IPS-18a (cell line): ENCODE measurements around the gene PRMT2.
A peak's percentile ranks its signal among the peaks of the same experiment; 100 is the strongest.

Experiments used
- H3K27ac ChIP-seq: one replicate; pipeline ENCODE4 v1.5.1; 2013; ENCODE audit warnings: low read length
- H3K27me3 ChIP-seq: one replicate; pipeline ENCODE4 v1.6.1; 2013; ENCODE audit warnings: mild to moderate bottlenecking, low read length; ENCODE audit not compliant: control insufficient read depth, insufficient read depth
- H3K36me3 ChIP-seq: one replicate; pipeline ENCODE4 v1.6.1; 2013; ENCODE audit warnings: low read depth, low read length; ENCODE audit not compliant: control insufficient read depth
- H3K4me1 ChIP-seq: one replicate; pipeline ENCODE4 v1.6.1; 2013; ENCODE audit warnings: low read depth, low read length; ENCODE audit not compliant: control insufficient read depth
- H3K4me3 ChIP-seq: one replicate; pipeline ENCODE4 v1.5.1; 2013; ENCODE audit warnings: low read length
- H3K9ac ChIP-seq: one replicate; pipeline ENCODE4 v1.6.1; 2013; ENCODE audit warnings: mild to moderate bottlenecking, low read length, moderate library complexity
- H3K9me3 ChIP-seq: one replicate; pipeline ENCODE4 v1.6.1; 2013; ENCODE audit warnings: low read depth, low read length; ENCODE audit not compliant: control insufficient read depth

PRMT2 gene

GRCh38 chr21:46635324-46636180, at the start of gene PRMT2:
Gene PRMT2 (plus strand): TSS chr21:46635674. CDS start chr21:46636952, 1,278 bp downstream.
- peaks cover 9% of the 10 kb centered on the region for H3K4me1 ChIP-seq
- H3K4me3 ChIP-seq = peak within 1 kb of the TSS; percentile 93

GRCh38 chr21:46594276-46594675, 41.2 kb upstream of the PRMT2 start:
- no peak overlapping the region for H3K27ac ChIP-seq
- H3K36me3 ChIP-seq = no peaks in the 10 kb centered on the region
- H3K27me3 ChIP-seq = no peaks in the 10 kb centered on the region
- peaks cover 4% of the 10 kb centered on the region for H3K4me1 ChIP-seq
- H3K9ac ChIP-seq = no peak overlapping the region
- H3K4me3 ChIP-seq = no peak overlapping the region
- peaks cover 9% of the 10 kb centered on the region for H3K9me3 ChIP-seq

More at GRCh38 chr21:46635324-46636180, at the start of gene PRMT2:
- peak within 1 kb of the TSS; percentile 84 for H3K27ac ChIP-seq
- H3K9me3 ChIP-seq = no peaks in the 10 kb centered on the region
- no peaks in the 10 kb centered on the region for H3K27me3 ChIP-seq
- H3K9ac ChIP-seq = peak within 1 kb of the TSS; percentile 87
- H3K36me3 ChIP-seq = peaks cover 4% of the 10 kb centered on the region

- Histone ChIP-seq H3K36me3 (no peaks in the 10 kb centered on the region), H3K27me3 (no peaks in the 10 kb centered on the region), H3K4me1 (peaks cover 5% of the 10 kb centered on the region), H3K9me3 (peaks cover 9% of the 10 kb centered on the region), H3K9ac (no peak overlapping the region), H3K27ac (no peak overlapping the region), H3K4me3 (no peak overlapping the region)
Measured at GRCh38 chr21:46596201-46596600, 39.3 kb upstream of the PRMT2 start.

GRCh38 chr21:46597031-46597430, 38.4 kb upstream of the PRMT2 start:
- peaks cover 9% of the 10 kb centered on the region for H3K9me3 ChIP-seq

GRCh38 chr21:46597896-46598343, 37.6 kb upstream of the PRMT2 start:
- Histone ChIP-seq H3K27ac (no peak overlapping the region), H3K9ac (no peak overlapping the region), H3K36me3 (no peaks in the 10 kb centered on the region), H3K27me3 (no peaks in the 10 kb centered on the region), H3K4me3 (no peak overlapping the region), H3K4me1 (peaks cover 9% of the 10 kb centered on the region), H3K9me3 (peaks cover 9% of the 10 kb centered on the region)

More at GRCh38 chr21:46597031-46597430, 38.4 kb upstream of the PRMT2 start:
- Histone ChIP-seq H3K27me3 (no peaks in the 10 kb centered on the region), H3K27ac (no peak overlapping the region), H3K36me3 (no peaks in the 10 kb centered on the region), H3K4me1 (peaks cover 5% of the 10 kb centered on the region), H3K9ac (no peak overlapping the region), H3K4me3 (no peak overlapping the region)

GRCh38 chr21:46598581-46599572, 36.6 kb upstream of the PRMT2 start:
- H3K27ac ChIP-seq = no peak overlapping the region
- peaks cover 4% of the 10 kb centered on the region for H3K9me3 ChIP-seq
- no peak overlapping the region for H3K4me3 ChIP-seq
- H3K4me1 ChIP-seq = peaks cover 11% of the 10 kb centered on the region
- H3K27me3 ChIP-seq = no peaks in the 10 kb centered on the region
- no peak overlapping the region for H3K9ac ChIP-seq
- no peaks in the 10 kb centered on the region for H3K36me3 ChIP-seq

GRCh38 chr21:46600305-46600704, 35.2 kb upstream of the PRMT2 start:
- Histone ChIP-seq H3K4me3 (no peak overlapping the region), H3K27ac (no peak overlapping the region), H3K9ac (no peak overlapping the region), H3K36me3 (no peaks in the 10 kb centered on the region), H3K4me1 (peaks cover 12% of the 10 kb centered on the region), H3K9me3 (no peaks in the 10 kb centered on the region), H3K27me3 (no peaks in the 10 kb centered on the region)

- no peaks in the 10 kb centered on the region for H3K36me3 ChIP-seq
- peaks cover 12% of the 10 kb centered on the region for H3K4me1 ChIP-seq
- no peaks in the 10 kb centered on the region for H3K9me3 ChIP-seq
- no peak overlapping the region for H3K27ac ChIP-seq
- no peak overlapping the region for H3K9ac ChIP-seq
- H3K4me3 ChIP-seq = no peak overlapping the region
- H3K27me3 ChIP-seq = no peaks in the 10 kb centered on the region
Measured at GRCh38 chr21:46600978-46601377, 34.5 kb upstream of the PRMT2 start.

GRCh38 chr21:46603228-46603627, 32.2 kb upstream of the PRMT2 start:
- H3K4me3 ChIP-seq = no peak overlapping the region
- no peak overlapping the region for H3K27ac ChIP-seq
- H3K4me1 ChIP-seq = peaks cover 12% of the 10 kb centered on the region
- no peaks in the 10 kb centered on the region for H3K27me3 ChIP-seq
- H3K36me3 ChIP-seq = no peaks in the 10 kb centered on the region
- no peaks in the 10 kb centered on the region for H3K9me3 ChIP-seq
- no peak overlapping the region for H3K9ac ChIP-seq

GRCh38 chr21:46604329-46604974, 31.0 kb upstream of the PRMT2 start:
- Histone ChIP-seq H3K27ac (no peak overlapping the region), H3K4me1 (peaks cover 7% of the 10 kb centered on the region), H3K36me3 (no peaks in the 10 kb centered on the region), H3K4me3 (no peak overlapping the region), H3K27me3 (no peaks in the 10 kb centered on the region), H3K9me3 (no peaks in the 10 kb centered on the region), H3K9ac (no peak overlapping the region)
